HL-60 (cell line): Measurements from ENCODE around the gene SLC5A8.

Source experiments
- DNase-seq, 2 experiments: peaks; one replicate each; pipeline ENCODE4 v3.0.0-alpha.2; 2010 to 2020; ENCODE audit warnings: low read depth in 1 of 2, low spot score in 1 of 2
- H3K27ac ChIP-seq: fragments of 250-450 bp; sonication (Bioruptor Pico); replicated peaks from 2 replicates; pipeline ENCODE4 v1.5.1; 2020; ENCODE audit warnings: mild to moderate bottlenecking, moderate library complexity
- H3K27me3 ChIP-seq: fragments of 250-450 bp; sonication (Bioruptor Pico); 2 replicates; pipeline ENCODE4 v1.5.1; 2021; ENCODE audit warnings: mild to moderate bottlenecking, moderate library complexity; ENCODE audit not compliant: insufficient read depth, poor library complexity, severe bottlenecking
- H3K4me3 ChIP-seq: replicated peaks from 2 replicates; pipeline ENCODE4 v1.5.1; 2011; ENCODE audit warnings: mild to moderate bottlenecking, control low read depth, low read length; ENCODE audit not compliant: insufficient read depth
- CTCF ChIP-seq: IDR thresholded peaks from one replicate; pipeline ENCODE4 v1.5.1; 2011; ENCODE audit warnings: low read length, control low read depth, inconsistent platforms; ENCODE audit not compliant: insufficient read depth
- GABPA ChIP-seq: IDR thresholded peaks from 2 replicates; pipeline ENCODE4 v1.6.1; 2012; ENCODE audit warnings: low read depth
- POLR2AphosphoS5 ChIP-seq: IDR thresholded peaks from 2 replicates; pipeline ENCODE4 v1.6.1; 2012; ENCODE audit warnings: low read depth
- REST ChIP-seq: IDR thresholded peaks from 2 replicates; pipeline ENCODE4 v1.6.1; 2012; ENCODE audit warnings: low read depth; ENCODE audit not compliant: insufficient replicate concordance
- SPI1 ChIP-seq: IDR thresholded peaks from 2 replicates; pipeline ENCODE4 v1.6.1; 2012; ENCODE audit warnings: low read depth, mild to moderate bottlenecking, borderline replicate concordance

SLC5A8 gene

GRCh38 chr12:101216810-101217209 lies 6.8 kb upstream of the SLC5A8 start:
- TF ChIP-seq REST (no peak), GABPA (no peak)
- H3K27ac ChIP-seq = no peak overlapping the region
- no peak overlapping the region for H3K4me3 ChIP-seq
- DNase-seq = no peak
- no peaks in the 10 kb centered on the region for H3K27me3 ChIP-seq

- Histone ChIP-seq H3K27ac (no peak overlapping the region), H3K27me3 (peaks cover 17% of the 10 kb centered on the region), H3K4me3 (no peak overlapping the region)
- no peak for DNase-seq
- TF ChIP-seq REST = no peak
- TF ChIP-seq POLR2AphosphoS5 = no peak
- TF ChIP-seq CTCF = no peak
- TF ChIP-seq SPI1 = no peak
- TF ChIP-seq GABPA = no peak
Measured at GRCh38 chr12:101207086-101207780, 2.8 kb downstream of the SLC5A8 start.

GRCh38 chr12:101204602-101205304 lies 5.3 kb downstream of the SLC5A8 start:
- no peak for DNase-seq
- peaks cover 10% of the 10 kb centered on the region for H3K27me3 ChIP-seq
- no peak overlapping the region for H3K4me3 ChIP-seq
- no peak overlapping the region for H3K27ac ChIP-seq
- TF ChIP-seq REST (no peak), SPI1 (no peak), GABPA (no peak), POLR2AphosphoS5 (no peak), CTCF (no peak)
